HEK293 (cell line): ENCODE measurements around the gene BCAS3.

ENCODE experiments used
- FEZF1 ChIP-seq: fragments of 450-650 bp; formaldehyde crosslinking; IDR thresholded peaks from 2 replicates; pipeline ENCODE4 v1.5.1; 2016; ENCODE audit warnings: missing biosample characterization, missing genetic modification characterization
- SALL2 ChIP-seq: fragments of 450-650 bp; formaldehyde crosslinking; IDR thresholded peaks from 2 replicates; pipeline ENCODE4 v1.5.0; 2017; ENCODE audit warnings: missing biosample characterization, mild to moderate bottlenecking, missing genetic modification characterization, borderline replicate concordance
- SP3 ChIP-seq: fragments of 450-650 bp; formaldehyde crosslinking; IDR thresholded peaks from 2 replicates; pipeline ENCODE4 v1.5.1; 2016; ENCODE audit warnings: missing biosample characterization, missing genetic modification characterization
- WT1 ChIP-seq: fragments of 450-650 bp; formaldehyde crosslinking; IDR thresholded peaks from 2 replicates; pipeline ENCODE4 v1.5.1; 2016; ENCODE audit warnings: missing biosample characterization, missing genetic modification characterization
- ZNF133 ChIP-seq: fragments of 450-650 bp; formaldehyde crosslinking; IDR thresholded peaks from 2 replicates; pipeline ENCODE4 v1.5.1; 2016; ENCODE audit warnings: missing biosample characterization, missing genetic modification characterization
- ZNF138 ChIP-seq: fragments of 450-650 bp; formaldehyde crosslinking; IDR thresholded peaks from 2 replicates; pipeline ENCODE4 v1.5.1; 2016; ENCODE audit warnings: missing biosample characterization, missing genetic modification characterization, borderline replicate concordance
- ZNF184 ChIP-seq: fragments of 450-650 bp; IDR thresholded peaks from 2 replicates; pipeline ENCODE4 v1.5.1; 2018; ENCODE audit warnings: missing biosample characterization, mild to moderate bottlenecking, missing genetic modification characterization
- ZNF214 ChIP-seq: fragments of 450-650 bp; formaldehyde crosslinking; IDR thresholded peaks from 2 replicates; pipeline ENCODE4 v1.5.1; 2017; ENCODE audit warnings: missing biosample characterization, mild to moderate bottlenecking, missing genetic modification characterization, borderline replicate concordance
- ZNF292 ChIP-seq: fragments of 450-650 bp; formaldehyde crosslinking; IDR thresholded peaks from 2 replicates; pipeline ENCODE4 v1.5.1; 2016; ENCODE audit warnings: low read depth, missing biosample characterization, missing genetic modification characterization, borderline replicate concordance
- ZNF335 ChIP-seq: fragments of 450-650 bp; formaldehyde crosslinking; conservative IDR thresholded peaks from 2 replicates; pipeline ENCODE4 v1.5.1; 2016; ENCODE audit warnings: missing biosample characterization, missing genetic modification characterization
- ZNF501 ChIP-seq: fragments of 450-650 bp; formaldehyde crosslinking; IDR thresholded peaks from 2 replicates; pipeline ENCODE4 v1.5.1; 2016; ENCODE audit warnings: missing biosample characterization, missing genetic modification characterization
- ZNF530 ChIP-seq: fragments of 450-650 bp; formaldehyde crosslinking; IDR thresholded peaks from 2 replicates; pipeline ENCODE4 v1.5.1; 2016; ENCODE audit warnings: low read depth, missing biosample characterization, missing genetic modification characterization
- ZNF558 ChIP-seq: fragments of 450-650 bp; formaldehyde crosslinking; IDR thresholded peaks from 2 replicates; pipeline ENCODE4 v1.5.1; 2016; ENCODE audit warnings: missing biosample characterization, missing genetic modification characterization
- ZNF624 ChIP-seq: fragments of 450-650 bp; formaldehyde crosslinking; IDR thresholded peaks from 2 replicates; pipeline ENCODE4 v1.5.1; 2017; ENCODE audit warnings: missing biosample characterization, missing genetic modification characterization
- ZNF837 ChIP-seq: fragments of 450-650 bp; formaldehyde crosslinking; IDR thresholded peaks from 2 replicates; pipeline ENCODE4 v1.5.1; 2016; ENCODE audit warnings: missing biosample characterization, missing genetic modification characterization
- ZSCAN30 ChIP-seq: fragments of 450-650 bp; IDR thresholded peaks from 2 replicates; pipeline ENCODE4 v1.5.1; 2018; ENCODE audit warnings: missing biosample characterization, mild to moderate bottlenecking, missing genetic modification characterization, moderate library complexity
- TF ChIP-seq, protein P1 (sequence below): fragments of 450-650 bp; IDR thresholded peaks from 2 replicates; pipeline ENCODE4 v1.5.1; 2018; ENCODE audit warnings: missing biosample characterization, mild to moderate bottlenecking, missing genetic modification characterization
- TF ChIP-seq, protein P2 (sequence below): fragments of 450-650 bp; formaldehyde crosslinking; IDR thresholded peaks from 2 replicates; pipeline ENCODE4 v1.5.1; 2016; ENCODE audit warnings: missing biosample characterization, missing genetic modification characterization
- TF ChIP-seq, protein P3 (sequence below): fragments of 450-650 bp; formaldehyde crosslinking; IDR thresholded peaks from 2 replicates; pipeline ENCODE4 v1.5.1; 2016; ENCODE audit warnings: missing biosample characterization, missing genetic modification characterization
- TF ChIP-seq, protein P4 (sequence below): fragments of 450-650 bp; formaldehyde crosslinking; IDR thresholded peaks from 2 replicates; pipeline ENCODE4 v1.5.1; 2017; ENCODE audit warnings: missing biosample characterization, missing genetic modification characterization
- TF ChIP-seq, protein P5 (sequence below): fragments of 450-650 bp; formaldehyde crosslinking; IDR thresholded peaks from 2 replicates; pipeline ENCODE4 v1.5.1; 2016; ENCODE audit warnings: missing biosample characterization, missing genetic modification characterization, borderline replicate concordance
- TF ChIP-seq, protein P6 (sequence below): fragments of 450-650 bp; formaldehyde crosslinking; conservative IDR thresholded peaks from 2 replicates; pipeline ENCODE4 v1.5.1; 2016; ENCODE audit warnings: low read depth, missing biosample characterization, missing genetic modification characterization
- TF ChIP-seq, protein P7 (sequence below): fragments of 450-650 bp; formaldehyde crosslinking; IDR thresholded peaks from 2 replicates; pipeline ENCODE4 v1.5.1; 2016; ENCODE audit warnings: missing biosample characterization, missing genetic modification characterization

The BCAS3 gene

DNA sequence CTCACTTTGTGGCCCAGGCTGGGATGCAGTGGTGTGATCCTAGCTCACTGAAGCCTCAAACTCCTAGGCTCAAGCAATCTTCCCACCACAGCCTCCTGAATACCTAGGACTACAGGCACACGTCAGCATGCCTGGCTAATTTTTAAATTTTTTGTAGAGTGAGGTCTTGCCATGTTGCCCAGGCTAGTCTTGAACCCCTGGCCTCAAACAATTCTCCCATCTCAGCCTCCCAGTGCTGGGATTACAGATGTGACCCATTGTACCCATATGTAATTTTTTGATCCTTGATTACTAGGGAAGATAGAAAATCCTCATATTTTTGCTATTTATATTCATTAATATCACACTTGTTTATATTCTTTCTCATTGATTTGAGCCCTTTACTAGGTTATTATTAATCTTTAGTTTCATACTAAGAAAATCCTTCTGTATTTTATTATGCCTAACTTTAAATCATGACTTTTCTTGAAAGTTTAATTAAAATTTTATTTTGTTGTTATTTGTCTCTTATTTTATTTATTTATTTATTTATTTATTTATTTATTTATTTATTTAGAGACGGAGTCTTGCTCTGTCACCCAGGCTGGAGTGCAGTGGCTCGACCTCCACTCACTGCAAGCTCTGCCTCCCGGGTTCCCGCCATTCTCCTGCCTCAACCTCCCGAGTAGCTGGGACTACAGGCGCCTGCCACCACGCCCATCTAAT lies 75.4 kb downstream of the BCAS3 start (continued):
- TF ChIP-seq, protein P1, sequence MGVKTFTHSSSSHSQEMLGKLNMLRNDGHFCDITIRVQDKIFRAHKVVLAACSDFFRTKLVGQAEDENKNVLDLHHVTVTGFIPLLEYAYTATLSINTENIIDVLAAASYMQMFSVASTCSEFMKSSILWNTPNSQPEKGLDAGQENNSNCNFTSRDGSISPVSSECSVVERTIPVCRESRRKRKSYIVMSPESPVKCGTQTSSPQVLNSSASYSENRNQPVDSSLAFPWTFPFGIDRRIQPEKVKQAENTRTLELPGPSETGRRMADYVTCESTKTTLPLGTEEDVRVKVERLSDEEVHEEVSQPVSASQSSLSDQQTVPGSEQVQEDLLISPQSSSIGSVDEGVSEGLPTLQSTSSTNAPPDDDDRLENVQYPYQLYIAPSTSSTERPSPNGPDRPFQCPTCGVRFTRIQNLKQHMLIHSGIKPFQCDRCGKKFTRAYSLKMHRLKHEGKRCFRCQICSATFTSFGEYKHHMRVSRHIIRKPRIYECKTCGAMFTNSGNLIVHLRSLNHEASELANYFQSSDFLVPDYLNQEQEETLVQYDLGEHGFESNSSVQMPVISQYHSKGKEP (tag by site-specific recombination), result no peak
- TF ChIP-seq ZNF335 (no peak), ZNF133 (tag by site-specific recombination) (no peak), SALL2 (tag by site-specific recombination) (no peak), ZNF214 (no peak), WT1 (tag by site-specific recombination) (no peak), SP3 (tag by site-specific recombination) (no peak), ZNF184 (tag by site-specific recombination) (no peak), ZNF624 (tag by site-specific recombination) (no peak), ZNF501 (peak; percentile 79), ZNF530 (no peak), ZNF558 (tag by site-specific recombination) (peak; percentile 65; the same call in 1 of the 2 replicates), FEZF1 (tag by site-specific recombination) (no peak), ZNF292 (tag by site-specific recombination) (peak; percentile 74; the same call in 1 of the 2 replicates), ZSCAN30 (no peak), ZNF837 (no peak), ZNF138 (tag by site-specific recombination) (0 out of 2 replicates have a peak, but pooled peaks have one; percentile 57)
- TF ChIP-seq, protein P2, sequence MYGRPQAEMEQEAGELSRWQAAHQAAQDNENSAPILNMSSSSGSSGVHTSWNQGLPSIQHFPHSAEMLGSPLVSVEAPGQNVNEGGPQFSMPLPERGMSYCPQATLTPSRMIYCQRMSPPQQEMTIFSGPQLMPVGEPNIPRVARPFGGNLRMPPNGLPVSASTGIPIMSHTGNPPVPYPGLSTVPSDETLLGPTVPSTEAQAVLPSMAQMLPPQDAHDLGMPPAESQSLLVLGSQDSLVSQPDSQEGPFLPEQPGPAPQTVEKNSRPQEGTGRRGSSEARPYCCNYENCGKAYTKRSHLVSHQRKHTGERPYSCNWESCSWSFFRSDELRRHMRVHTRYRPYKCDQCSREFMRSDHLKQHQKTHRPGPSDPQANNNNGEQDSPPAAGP (tag by site-specific recombination), result no peak
- TF ChIP-seq, protein P3, sequence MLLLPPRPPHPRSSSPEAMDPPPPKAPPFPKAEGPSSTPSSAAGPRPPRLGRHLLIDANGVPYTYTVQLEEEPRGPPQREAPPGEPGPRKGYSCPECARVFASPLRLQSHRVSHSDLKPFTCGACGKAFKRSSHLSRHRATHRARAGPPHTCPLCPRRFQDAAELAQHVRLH (tag by site-specific recombination), result 0 out of 2 replicates have a peak, but pooled peaks have one; percentile 25
- TF ChIP-seq, protein P4, sequence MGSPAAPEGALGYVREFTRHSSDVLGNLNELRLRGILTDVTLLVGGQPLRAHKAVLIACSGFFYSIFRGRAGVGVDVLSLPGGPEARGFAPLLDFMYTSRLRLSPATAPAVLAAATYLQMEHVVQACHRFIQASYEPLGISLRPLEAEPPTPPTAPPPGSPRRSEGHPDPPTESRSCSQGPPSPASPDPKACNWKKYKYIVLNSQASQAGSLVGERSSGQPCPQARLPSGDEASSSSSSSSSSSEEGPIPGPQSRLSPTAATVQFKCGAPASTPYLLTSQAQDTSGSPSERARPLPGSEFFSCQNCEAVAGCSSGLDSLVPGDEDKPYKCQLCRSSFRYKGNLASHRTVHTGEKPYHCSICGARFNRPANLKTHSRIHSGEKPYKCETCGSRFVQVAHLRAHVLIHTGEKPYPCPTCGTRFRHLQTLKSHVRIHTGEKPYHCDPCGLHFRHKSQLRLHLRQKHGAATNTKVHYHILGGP, result no peak
- TF ChIP-seq, protein P5, sequence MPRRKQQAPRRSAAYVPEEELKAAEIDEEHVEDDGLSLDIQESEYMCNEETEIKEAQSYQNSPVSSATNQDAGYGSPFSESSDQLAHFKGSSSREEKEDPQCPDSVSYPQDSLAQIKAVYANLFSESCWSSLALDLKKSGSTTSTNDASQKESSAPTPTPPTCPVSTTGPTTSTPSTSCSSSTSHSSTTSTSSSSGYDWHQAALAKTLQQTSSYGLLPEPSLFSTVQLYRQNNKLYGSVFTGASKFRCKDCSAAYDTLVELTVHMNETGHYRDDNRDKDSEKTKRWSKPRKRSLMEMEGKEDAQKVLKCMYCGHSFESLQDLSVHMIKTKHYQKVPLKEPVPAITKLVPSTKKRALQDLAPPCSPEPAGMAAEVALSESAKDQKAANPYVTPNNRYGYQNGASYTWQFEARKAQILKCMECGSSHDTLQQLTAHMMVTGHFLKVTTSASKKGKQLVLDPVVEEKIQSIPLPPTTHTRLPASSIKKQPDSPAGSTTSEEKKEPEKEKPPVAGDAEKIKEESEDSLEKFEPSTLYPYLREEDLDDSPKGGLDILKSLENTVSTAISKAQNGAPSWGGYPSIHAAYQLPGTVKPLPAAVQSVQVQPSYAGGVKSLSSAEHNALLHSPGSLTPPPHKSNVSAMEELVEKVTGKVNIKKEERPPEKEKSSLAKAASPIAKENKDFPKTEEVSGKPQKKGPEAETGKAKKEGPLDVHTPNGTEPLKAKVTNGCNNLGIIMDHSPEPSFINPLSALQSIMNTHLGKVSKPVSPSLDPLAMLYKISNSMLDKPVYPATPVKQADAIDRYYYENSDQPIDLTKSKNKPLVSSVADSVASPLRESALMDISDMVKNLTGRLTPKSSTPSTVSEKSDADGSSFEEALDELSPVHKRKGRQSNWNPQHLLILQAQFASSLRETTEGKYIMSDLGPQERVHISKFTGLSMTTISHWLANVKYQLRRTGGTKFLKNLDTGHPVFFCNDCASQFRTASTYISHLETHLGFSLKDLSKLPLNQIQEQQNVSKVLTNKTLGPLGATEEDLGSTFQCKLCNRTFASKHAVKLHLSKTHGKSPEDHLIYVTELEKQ (tag by site-specific recombination), result no peak
- TF ChIP-seq, protein P6, sequence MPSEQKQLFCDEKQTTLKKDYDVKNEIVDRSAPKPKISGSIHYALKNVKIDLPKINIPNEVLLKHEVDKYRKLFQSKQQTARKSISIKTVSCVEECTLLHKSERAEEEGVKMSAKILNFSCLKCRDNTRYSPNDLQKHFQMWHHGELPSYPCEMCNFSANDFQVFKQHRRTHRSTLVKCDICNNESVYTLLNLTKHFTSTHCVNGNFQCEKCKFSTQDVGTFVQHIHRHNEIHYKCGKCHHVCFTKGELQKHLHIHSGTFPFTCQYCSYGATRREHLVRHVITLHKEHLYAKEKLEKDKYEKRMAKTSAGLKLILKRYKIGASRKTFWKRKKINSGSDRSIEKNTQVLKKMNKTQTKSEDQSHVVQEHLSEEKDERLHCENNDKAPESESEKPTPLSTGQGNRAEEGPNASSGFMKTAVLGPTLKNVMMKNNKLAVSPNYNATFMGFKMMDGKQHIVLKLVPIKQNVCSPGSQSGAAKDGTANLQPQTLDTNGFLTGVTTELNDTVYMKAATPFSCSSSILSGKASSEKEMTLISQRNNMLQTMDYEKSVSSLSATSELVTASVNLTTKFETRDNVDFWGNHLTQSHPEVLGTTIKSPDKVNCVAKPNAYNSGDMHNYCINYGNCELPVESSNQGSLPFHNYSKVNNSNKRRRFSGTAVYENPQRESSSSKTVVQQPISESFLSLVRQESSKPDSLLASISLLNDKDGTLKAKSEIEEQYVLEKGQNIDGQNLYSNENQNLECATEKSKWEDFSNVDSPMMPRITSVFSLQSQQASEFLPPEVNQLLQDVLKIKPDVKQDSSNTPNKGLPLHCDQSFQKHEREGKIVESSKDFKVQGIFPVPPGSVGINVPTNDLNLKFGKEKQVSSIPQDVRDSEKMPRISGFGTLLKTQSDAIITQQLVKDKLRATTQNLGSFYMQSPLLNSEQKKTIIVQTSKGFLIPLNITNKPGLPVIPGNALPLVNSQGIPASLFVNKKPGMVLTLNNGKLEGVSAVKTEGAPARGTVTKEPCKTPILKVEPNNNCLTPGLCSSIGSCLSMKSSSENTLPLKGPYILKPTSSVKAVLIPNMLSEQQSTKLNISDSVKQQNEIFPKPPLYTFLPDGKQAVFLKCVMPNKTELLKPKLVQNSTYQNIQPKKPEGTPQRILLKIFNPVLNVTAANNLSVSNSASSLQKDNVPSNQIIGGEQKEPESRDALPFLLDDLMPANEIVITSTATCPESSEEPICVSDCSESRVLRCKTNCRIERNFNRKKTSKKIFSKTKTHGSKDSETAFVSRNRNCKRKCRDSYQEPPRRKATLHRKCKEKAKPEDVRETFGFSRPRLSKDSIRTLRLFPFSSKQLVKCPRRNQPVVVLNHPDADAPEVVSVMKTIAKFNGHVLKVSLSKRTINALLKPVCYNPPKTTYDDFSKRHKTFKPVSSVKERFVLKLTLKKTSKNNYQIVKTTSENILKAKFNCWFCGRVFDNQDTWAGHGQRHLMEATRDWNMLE, result peak; percentile 87
- TF ChIP-seq, protein P7, sequence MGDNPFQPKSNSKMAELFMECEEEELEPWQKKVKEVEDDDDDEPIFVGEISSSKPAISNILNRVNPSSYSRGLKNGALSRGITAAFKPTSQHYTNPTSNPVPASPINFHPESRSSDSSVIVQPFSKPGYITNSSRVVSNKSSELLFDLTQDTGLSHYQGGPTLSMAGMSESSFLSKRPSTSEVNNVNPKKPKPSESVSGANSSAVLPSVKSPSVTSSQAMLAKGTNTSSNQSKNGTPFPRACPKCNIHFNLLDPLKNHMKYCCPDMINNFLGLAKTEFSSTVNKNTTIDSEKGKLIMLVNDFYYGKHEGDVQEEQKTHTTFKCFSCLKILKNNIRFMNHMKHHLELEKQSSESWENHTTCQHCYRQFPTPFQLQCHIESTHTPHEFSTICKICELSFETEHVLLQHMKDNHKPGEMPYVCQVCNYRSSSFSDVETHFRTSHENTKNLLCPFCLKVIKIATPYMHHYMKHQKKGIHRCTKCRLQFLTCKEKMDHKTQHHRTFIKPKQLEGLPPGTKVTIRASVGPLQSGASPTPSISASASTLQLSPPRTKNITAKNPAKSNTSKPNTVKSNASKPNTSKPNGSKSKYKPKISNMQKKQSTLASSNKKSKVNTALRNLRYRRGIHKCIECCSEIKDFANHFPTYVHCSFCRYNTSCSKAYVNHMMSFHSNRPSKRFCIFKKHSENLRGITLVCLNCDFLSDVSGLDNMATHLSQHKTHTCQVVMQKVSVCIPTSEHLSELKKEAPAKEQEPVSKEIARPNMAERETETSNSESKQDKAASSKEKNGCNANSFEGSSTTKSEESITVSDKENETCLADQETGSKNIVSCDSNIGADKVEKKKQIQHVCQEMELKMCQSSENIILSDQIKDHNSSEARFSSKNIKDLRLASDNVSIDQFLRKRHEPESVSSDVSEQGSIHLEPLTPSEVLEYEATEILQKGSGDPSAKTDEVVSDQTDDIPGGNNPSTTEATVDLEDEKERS (tag by site-specific recombination), result no peak
